ENCODE measurements around the gene MRPL48. TPM values are rescaled to one million over a fixed set of nuclear protein-coding genes. Genes with fewer than 3 reads are reported as not detected.
"Not testable (repeated sequence)": the region's sequence is repeated elsewhere in the genome, so short reads cannot be mapped to it uniquely, and the experiment has no call there.

The MRPL48 gene
- 10 to 100 TPM; 10.7 to 19.8 (median 12.3) TPM for total RNA-seq

GRCh38 chr11:73787643-73788558, at the start of gene MRPL48:
Gene MRPL48, plus strand, starts transcription at chr11:73787874. Its CDS starts 98 bp downstream, at chr11:73787972.
- peak; percentile 67 for DNase-seq (ENCODE audit: low spot score)
- ATAC-seq (ENCODE audit: low FRiP score), result peak; percentile 99
- TF ChIP-seq CTCF (IDR thresholded peaks at IDR 0.05), result no peak

- ATAC-seq (ENCODE audit: low FRiP score), result no peak
- TF ChIP-seq CTCF (IDR thresholded peaks at IDR 0.05), result no peak
- no peak for DNase-seq (ENCODE audit: low spot score)
Measured at GRCh38 chr11:73743045-73743444, 44.6 kb upstream of the MRPL48 start.

- no peak for DNase-seq (ENCODE audit: low spot score)
- TF ChIP-seq CTCF (IDR thresholded peaks at IDR 0.05), result no peak
- ATAC-seq (ENCODE audit: low FRiP score), result no peak
Measured at GRCh38 chr11:73746701-73747100, 41.0 kb upstream of the MRPL48 start.

- no peak for ATAC-seq (ENCODE audit: low FRiP score)
- no peak for DNase-seq (ENCODE audit: low spot score)
- no peak for TF ChIP-seq CTCF (IDR thresholded peaks at IDR 0.05)
Measured at GRCh38 chr11:73747762-73748161, 39.9 kb upstream of the MRPL48 start.

- TF ChIP-seq CTCF (IDR thresholded peaks at IDR 0.05), result no peak
- ATAC-seq (ENCODE audit: low FRiP score) (no peak), DNase-seq (ENCODE audit: low spot score) (no peak)
Measured at GRCh38 chr11:73748300-73748699, 39.4 kb upstream of the MRPL48 start.

- DNase-seq (ENCODE audit: low spot score) (no peak), ATAC-seq (ENCODE audit: low FRiP score) (no peak)
- TF ChIP-seq CTCF (IDR thresholded peaks at IDR 0.05), result no peak
Measured at GRCh38 chr11:73749118-73749517, 38.6 kb upstream of the MRPL48 start.

- no peak for DNase-seq (ENCODE audit: low spot score)
- no peak for ATAC-seq (ENCODE audit: low FRiP score)
- TF ChIP-seq CTCF (IDR thresholded peaks at IDR 0.05), result no peak
Measured at GRCh38 chr11:73750228-73750627, 37.4 kb upstream of the MRPL48 start.

- not testable (repeated sequence) for ATAC-seq (ENCODE audit: low FRiP score); DNase-seq (ENCODE audit: low spot score)
Measured at GRCh38 chr11:73750862-73751261, 36.8 kb upstream of the MRPL48 start.
